Left lobe of liver (tissue), 2 donors: ENCODE results near the gene IWS1. TPM values are rescaled to one million over a fixed set of nuclear protein-coding genes. Genes with fewer than 3 reads are reported as not detected.
"Not testable (repeated sequence)": the region's sequence is repeated elsewhere in the genome, so short reads cannot be mapped to it uniquely, and the experiment has no call there.

Experiments
- ATAC-seq: fragments of 200-7000 bp; cut with Tn5 transposase; one replicate; pipeline ENCODE4 v1.9.1; 2020; ENCODE audit warnings: mild to moderate bottlenecking, moderate library complexity
- DNase-seq: peaks from one replicate; pipeline ENCODE4 v3.0.0-alpha.2; 2020; ENCODE audit warnings: low spot score
- total RNA-seq: library from RNA; stranded (reverse); gene quantifications from one replicate; pipeline ENCODE4 v1.2.1, GENCODE V29; 2021
- donor health status: DM: no; HTN: no; CAD: no; lungs with moderate emphysema.
- donor health status: DM: no; HTN: yes; CAD: no.

The IWS1 gene
- total RNA-seq, 1 donor from 2014 or later, result 19.1 TPM

GRCh38 chr2:127530245-127531140 lies 4.2 kb upstream of the IWS1 start:
- DNase-seq (no peak), ATAC-seq (no peak)

GRCh38 chr2:127529416-127529815 lies 3.1 kb upstream of the IWS1 start:
- ATAC-seq, DNase-seq: not testable (repeated sequence)

DNA sequence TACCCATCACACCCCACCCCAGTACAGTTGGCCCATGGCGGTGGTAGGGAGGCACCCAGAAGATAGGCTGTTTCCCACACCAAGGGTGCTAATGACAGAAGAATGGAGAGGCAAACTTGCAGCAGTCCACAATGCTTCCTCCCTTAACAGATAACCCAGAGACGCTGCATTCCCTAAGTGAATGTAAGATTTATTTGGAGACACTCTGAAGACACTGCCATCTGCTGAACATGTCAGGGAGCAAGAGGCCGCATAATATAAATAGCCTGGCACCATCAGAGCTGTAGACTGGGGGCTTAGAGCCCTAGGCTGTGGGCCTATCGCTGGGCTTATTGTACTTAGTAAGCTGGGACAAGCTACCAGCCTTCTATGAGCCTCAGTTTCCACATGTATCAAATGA lies 2.2 kb upstream of the IWS1 start:
- ATAC-seq, result no peak
- DNase-seq, result no peak

GRCh38 chr2:127527001-127527804 lies 914 bp upstream of the IWS1 start:
- ATAC-seq, result peak; percentile 28
- DNase-seq, result no peak

DNA sequence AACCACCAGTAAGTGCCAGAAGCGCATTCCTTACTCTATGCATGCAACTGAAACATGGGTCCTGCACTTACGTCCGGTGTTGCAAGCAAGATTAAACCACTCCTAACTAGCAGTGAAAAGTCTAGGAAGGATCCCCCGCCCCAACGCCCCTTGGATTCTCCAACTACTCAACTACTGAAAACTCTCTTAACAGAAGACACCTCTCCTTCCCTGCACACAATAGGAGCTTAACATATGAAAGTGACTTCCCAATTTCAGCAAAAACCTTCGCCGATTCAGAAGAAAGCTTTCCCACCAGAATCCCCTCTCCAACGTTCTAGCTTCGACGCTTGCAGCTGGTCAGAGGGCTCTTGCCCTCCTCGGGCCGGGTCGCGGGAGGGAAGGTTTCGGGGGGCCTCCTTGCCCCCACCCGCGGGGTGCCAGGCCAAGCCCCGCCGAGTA lies 578 bp downstream of the IWS1 start:
- peak; percentile 15 for ATAC-seq
- DNase-seq, result no peak

DNA sequence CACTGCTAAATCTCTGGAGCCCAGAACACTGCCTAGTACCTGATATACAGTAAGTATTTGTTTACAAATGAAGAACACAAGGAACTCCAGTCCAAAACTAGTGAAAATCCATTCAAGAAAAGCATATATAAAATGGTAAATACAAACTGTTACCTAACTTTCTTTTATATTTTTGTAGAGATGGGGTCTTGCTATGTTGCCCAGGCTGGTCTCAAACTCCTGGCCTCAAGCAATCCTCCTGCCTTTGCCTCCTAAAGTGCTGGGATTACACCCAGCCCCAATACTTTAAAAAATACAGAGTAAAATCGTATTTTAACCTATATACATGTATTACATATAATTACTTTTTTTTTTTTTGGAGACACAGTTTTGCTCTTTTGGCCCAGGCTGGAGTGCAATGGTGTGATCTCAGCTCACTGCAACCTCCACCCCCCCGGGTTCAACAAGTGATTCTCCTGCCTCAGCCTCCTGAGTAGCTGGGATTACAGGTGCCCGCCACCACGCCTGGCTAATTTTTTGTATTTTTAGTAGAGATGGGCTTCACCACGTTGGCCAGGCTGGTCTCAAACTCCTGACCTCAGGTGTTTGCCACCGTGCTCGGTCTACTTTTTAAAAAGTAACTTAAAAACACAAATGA lies 2.0 kb downstream of the IWS1 start:
- not testable (repeated sequence) for DNase-seq, ATAC-seq

- no peak for DNase-seq
- ATAC-seq, result peak; percentile 12
These were observed 2.9 kb downstream of the IWS1 start for GRCh38 chr2:127523269-127523939.

DNA sequence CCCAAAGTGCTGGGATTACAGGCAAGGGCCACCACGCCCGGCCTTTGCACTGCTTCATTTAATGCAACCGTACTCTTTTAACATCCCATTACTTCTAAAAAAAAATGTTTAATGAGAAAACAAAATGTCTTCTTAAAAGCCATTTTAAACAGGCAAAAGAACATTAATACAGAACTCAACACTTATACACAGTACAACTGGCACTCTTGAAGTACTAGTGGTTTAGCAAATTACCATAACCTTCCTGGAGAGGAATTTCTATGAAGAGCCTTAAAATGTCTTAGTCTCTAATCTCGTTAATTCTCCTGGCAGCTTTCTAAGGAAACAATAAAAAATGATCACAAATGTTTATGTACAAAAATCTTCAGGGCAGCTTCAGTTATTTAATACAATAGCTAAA lies 5.9 kb downstream of the IWS1 start:
- no peak for ATAC-seq
- DNase-seq, result no peak

DNA sequence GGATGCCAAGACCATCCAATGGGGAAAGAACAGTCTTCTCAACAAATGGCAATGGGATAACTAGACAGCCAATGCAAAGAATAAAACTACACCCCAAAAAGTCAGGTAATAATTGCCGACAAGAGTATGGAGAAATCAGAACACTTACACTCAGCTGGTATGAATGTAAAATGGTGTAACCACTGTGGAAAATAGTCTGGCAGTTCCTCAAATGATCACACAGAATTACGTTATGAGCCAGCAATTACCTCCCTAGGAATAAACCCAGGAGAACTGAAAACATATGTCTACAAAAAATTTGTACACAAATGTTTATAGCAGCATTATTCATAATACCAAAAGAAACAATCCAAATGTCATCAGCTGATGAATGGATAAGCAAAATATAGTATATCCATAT lies 8.8 kb downstream of the IWS1 start:
- no peak for DNase-seq
- no peak for ATAC-seq

- ATAC-seq (no peak), DNase-seq (no peak)
These were observed 10.1 kb downstream of the IWS1 start for GRCh38 chr2:127516041-127516762.

- no peak for ATAC-seq
These were observed 10.8 kb downstream of the IWS1 start for GRCh38 chr2:127515383-127515915.

GRCh38 chr2:127514485-127514884 lies 11.8 kb downstream of the IWS1 start:
- ATAC-seq (no peak), DNase-seq (no peak)

More at GRCh38 chr2:127515383-127515915, 10.8 kb downstream of the IWS1 start:
- no peak for DNase-seq

- DNase-seq (no peak), ATAC-seq (no peak)
These were observed 12.2 kb downstream of the IWS1 start for GRCh38 chr2:127514076-127514475.

- ATAC-seq (no peak), DNase-seq (no peak)
These were observed 13.9 kb downstream of the IWS1 start for GRCh38 chr2:127512362-127512761.

GRCh38 chr2:127511917-127512316 lies 14.4 kb downstream of the IWS1 start:
- ATAC-seq, result no peak
- no peak for DNase-seq

- DNase-seq (no peak), ATAC-seq (no peak)
These were observed 15.1 kb downstream of the IWS1 start for GRCh38 chr2:127511090-127511695.

DNA sequence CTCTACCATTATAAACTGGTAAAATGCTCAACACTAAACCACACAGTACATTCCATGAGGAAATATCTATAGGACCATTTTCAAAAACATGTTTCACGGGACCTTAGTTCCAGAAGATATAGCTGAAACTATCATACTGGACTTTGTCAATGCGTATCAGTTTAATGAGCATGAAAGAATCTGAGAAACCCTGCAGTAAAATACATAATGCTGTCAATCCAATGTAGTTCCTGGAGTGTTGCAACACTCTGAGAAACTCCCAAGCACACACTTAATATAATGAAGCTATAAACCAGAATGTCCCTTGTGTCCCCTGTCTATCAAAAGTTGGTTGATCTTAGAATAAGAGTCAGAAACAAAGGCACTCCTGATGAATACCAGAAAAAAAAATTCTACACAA lies 16.2 kb downstream of the IWS1 start:
- no peak for ATAC-seq
- DNase-seq, result no peak

DNA sequence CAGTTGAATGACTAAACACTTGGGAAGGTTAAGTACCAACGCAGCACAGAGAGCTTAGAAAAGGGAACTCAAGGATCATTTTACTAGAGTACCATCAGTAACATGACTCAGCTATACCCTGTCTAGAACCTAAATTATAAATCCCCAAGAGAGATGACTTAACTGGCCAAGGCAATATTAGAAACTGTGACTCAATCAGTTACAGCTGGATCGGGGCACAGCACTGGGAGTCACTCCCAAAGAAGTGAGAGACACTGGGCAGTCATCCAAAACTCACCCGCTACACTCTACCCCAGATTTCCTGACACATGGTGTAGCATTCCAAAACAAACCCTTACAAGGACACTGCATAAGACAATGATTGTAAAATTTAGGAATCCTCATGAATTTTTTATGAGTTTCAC lies 17.7 kb downstream of the IWS1 start:
- ATAC-seq, result peak; percentile 97
- peak; percentile 77 for DNase-seq

DNA sequence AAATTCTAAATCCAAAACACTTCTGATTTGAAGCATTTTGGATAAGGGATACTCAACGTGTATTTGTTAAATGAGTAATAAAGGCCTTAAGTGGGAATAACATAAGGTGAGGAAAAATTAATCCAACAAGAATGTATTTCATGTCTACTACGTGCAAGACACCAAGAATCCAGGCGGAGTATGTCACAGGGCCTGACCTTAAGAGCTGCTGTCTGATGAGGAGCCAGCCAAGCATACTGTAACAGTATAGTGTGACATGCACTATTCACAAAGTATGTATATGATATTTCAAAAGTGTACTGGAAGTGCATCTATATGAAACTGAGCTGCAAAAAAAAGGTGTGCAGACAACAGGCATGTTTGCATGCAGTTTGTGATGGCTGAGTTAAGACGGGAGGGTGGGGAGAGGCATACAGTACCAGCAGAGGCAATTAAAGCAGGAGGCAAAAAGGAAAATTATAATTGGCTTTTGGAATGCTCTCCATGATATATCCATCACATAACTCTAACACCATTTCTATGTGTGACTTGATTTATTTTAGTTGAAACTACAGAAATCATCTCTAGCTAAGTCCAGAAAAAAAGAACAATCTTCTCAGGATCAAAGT lies 18.2 kb downstream of the IWS1 start:
- DNase-seq (no peak), ATAC-seq (no peak)
